ENCODE data around the gene ITPR1. TPM values are rescaled to one million over a fixed set of nuclear protein-coding genes. Genes with fewer than 3 reads are reported as not detected.

Gene ITPR1
- total and polyA plus RNA-seq, 2 of the 4 experiments (the other 2 are of a cell fraction) = 1.8 to 5.7 TPM

DNA sequence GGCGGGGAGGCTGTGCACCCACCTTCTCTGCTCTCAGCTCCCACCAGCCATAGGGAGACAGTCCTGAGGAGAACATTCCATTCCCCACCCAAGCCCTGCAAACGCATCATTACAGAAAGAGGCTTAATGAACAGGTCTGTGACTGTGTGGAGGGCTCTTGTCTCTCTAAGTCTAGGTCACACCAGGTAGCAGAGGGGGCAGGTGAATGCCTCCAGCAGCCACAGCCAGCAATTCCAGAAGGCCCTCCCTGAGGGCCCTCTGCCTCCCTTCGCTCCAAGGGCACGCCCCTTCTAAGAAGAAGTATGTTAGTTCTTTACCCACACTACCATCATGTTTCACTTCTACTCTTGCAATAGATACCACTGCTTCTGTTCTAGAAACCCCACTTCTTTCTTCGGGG, 268.6 kb downstream of the ITPR1 start:
- Histone ChIP-seq H3K14ac (replicated peaks; ENCODE audit: low read depth, low read length) (no peak overlapping the region), H3K56ac (ENCODE audit: extremely low read depth, insufficient read depth, low read length) (no peak overlapping the region), H4K8ac (ENCODE audit: low read depth in 2 of 2, low read length in 2 of 2) (no peak overlapping the region), H3K9ac (ENCODE audit: low read depth, low read length) (no peak overlapping the region), H2AK9ac (replicated peaks; ENCODE audit: low read depth, low read length, poor library complexity) (no peak overlapping the region), H2AFZ (replicated peaks; ENCODE audit: low read length, poor library complexity) (no peak overlapping the region), H4K5ac (ENCODE audit: low read depth, low read length) (no peak overlapping the region), H2BK15ac (ENCODE audit: low read depth, low read length) (no peak overlapping the region), H3K18ac (ENCODE audit: low read depth, low read length) (no peak overlapping the region), H3K79me1 (ENCODE audit: low read depth in 1 of 2, low read length in 2 of 2) (no peaks in the 10 kb centered on the region), H3K4ac (ENCODE audit: low read depth, low read length) (no peak overlapping the region), H3K9me1 (ENCODE audit: insufficient read depth, low read length) (no peaks in the 10 kb centered on the region), H3K4me1 (ENCODE audit: control insufficient read depth, insufficient read depth, low read length) (no peaks in the 10 kb centered on the region), H2BK120ac (ENCODE audit: low read depth, low read length) (no peak overlapping the region), H3K23ac (ENCODE audit: low read depth, low read length) (no peak overlapping the region), H3K9me3 (ENCODE audit: control insufficient read depth, insufficient read depth, low read length) (peaks cover 10% of the 10 kb centered on the region), H2AK5ac (ENCODE audit: low read depth, low read length) (no peak overlapping the region), H3K4me3 (ENCODE audit: insufficient read depth, low read depth, low read length) (no peak overlapping the region), H2BK20ac (ENCODE audit: low read depth, low read length) (no peak overlapping the region), H2BK5ac (ENCODE audit: low read depth, low read length, poor library complexity, severe bottlenecking) (no peak overlapping the region), H3K4me2 (ENCODE audit: low read depth, low read length) (no peak overlapping the region), H3K36me3 (ENCODE audit: control insufficient read depth, insufficient read depth, low read length) (no peaks in the 10 kb centered on the region), H3K27ac (ENCODE audit: insufficient read depth, low read length) (no peak overlapping the region), H3K27me3 (ENCODE audit: control insufficient read depth, insufficient read depth, low read length) (peaks cover 6% of the 10 kb centered on the region; the same call in 1 of the 2 replicates), H4K91ac (ENCODE audit: insufficient read depth, low read depth, low read length) (no peak overlapping the region), H4K20me1 (ENCODE audit: insufficient read depth, low read length) (no peaks in the 10 kb centered on the region)
- DNase-seq (no peak), ATAC-seq (ENCODE audit: low read depth) (no peak)
- CTCF ChIA-PET = no interaction called here
- TF ChIP-seq, protein P1, sequence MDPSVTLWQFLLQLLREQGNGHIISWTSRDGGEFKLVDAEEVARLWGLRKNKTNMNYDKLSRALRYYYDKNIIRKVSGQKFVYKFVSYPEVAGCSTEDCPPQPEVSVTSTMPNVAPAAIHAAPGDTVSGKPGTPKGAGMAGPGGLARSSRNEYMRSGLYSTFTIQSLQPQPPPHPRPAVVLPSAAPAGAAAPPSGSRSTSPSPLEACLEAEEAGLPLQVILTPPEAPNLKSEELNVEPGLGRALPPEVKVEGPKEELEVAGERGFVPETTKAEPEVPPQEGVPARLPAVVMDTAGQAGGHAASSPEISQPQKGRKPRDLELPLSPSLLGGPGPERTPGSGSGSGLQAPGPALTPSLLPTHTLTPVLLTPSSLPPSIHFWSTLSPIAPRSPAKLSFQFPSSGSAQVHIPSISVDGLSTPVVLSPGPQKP (IDR thresholded peaks at IDR 0.05; ENCODE audit: borderline replicate concordance, low read depth, low read length) = no peak
- TF ChIP-seq MXI1 (IDR thresholded peaks at IDR 0.05; ENCODE audit: borderline replicate concordance, low read depth, low read length) (no peak), MAFK (IDR thresholded peaks at IDR 0.05; ENCODE audit: low read depth, low read length) (no peak), MAZ (IDR thresholded peaks at IDR 0.05; ENCODE audit: borderline replicate concordance, low read depth, low read length) (no peak), FOS (IDR thresholded peaks at IDR 0.05; ENCODE audit: low read depth, low read length) (no peak), CEBPB (IDR thresholded peaks at IDR 0.05; ENCODE audit: low read depth, low read length) (no peak), CHD1 (IDR thresholded peaks at IDR 0.05; ENCODE audit: low read depth, low read length) (no peak), RCOR1 (IDR thresholded peaks at IDR 0.05; ENCODE audit: insufficient replicate concordance, low read length) (no peak), NFE2L2 (IDR thresholded peaks at IDR 0.05; ENCODE audit: low read depth, low read length) (no peak), BHLHE40 (IDR thresholded peaks at IDR 0.05; ENCODE audit: low read depth, low read length) (no peak), RAD21 (IDR thresholded peaks at IDR 0.05; ENCODE audit: low read length) (no peak), RFX5 (IDR thresholded peaks at IDR 0.05; ENCODE audit: low read depth, low read length) (no peak), POLR2A (IDR thresholded peaks at IDR 0.05; ENCODE audit: low read depth, low read length) (no peak), SMC3 (IDR thresholded peaks at IDR 0.05; ENCODE audit: low read depth, low read length) (no peak)
- TF ChIP-seq, protein P2, sequence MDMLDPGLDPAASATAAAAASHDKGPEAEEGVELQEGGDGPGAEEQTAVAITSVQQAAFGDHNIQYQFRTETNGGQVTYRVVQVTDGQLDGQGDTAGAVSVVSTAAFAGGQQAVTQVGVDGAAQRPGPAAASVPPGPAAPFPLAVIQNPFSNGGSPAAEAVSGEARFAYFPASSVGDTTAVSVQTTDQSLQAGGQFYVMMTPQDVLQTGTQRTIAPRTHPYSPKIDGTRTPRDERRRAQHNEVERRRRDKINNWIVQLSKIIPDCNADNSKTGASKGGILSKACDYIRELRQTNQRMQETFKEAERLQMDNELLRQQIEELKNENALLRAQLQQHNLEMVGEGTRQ (IDR thresholded peaks at IDR 0.05; ENCODE audit: low read depth, low read length) = no peak
- TF ChIP-seq, protein P3, sequence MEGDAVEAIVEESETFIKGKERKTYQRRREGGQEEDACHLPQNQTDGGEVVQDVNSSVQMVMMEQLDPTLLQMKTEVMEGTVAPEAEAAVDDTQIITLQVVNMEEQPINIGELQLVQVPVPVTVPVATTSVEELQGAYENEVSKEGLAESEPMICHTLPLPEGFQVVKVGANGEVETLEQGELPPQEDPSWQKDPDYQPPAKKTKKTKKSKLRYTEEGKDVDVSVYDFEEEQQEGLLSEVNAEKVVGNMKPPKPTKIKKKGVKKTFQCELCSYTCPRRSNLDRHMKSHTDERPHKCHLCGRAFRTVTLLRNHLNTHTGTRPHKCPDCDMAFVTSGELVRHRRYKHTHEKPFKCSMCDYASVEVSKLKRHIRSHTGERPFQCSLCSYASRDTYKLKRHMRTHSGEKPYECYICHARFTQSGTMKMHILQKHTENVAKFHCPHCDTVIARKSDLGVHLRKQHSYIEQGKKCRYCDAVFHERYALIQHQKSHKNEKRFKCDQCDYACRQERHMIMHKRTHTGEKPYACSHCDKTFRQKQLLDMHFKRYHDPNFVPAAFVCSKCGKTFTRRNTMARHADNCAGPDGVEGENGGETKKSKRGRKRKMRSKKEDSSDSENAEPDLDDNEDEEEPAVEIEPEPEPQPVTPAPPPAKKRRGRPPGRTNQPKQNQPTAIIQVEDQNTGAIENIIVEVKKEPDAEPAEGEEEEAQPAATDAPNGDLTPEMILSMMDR (conservative IDR thresholded peaks at IDR 0.05; ENCODE audit: low read depth, low read length) = no peak
- WGBS, 2 experiments (ENCODE audit: extremely low coverage in 2 of 2, insufficient read length in 1 of 2) = 100% methylated on average over 1 of the region's 5 CpGs; no CpG with 5 or more reads in 1 of the 2 experiments
- dilution Hi-C loops (cut with HindIII; ENCODE audit: low sequenced_read_pairs, unreplicated experiment) (no loop called here), in situ Hi-C loops (cut with MboI; ENCODE audit: low sequenced_read_pairs) (no loop called here), intact Hi-C loops (cut with micrococcal nuclease) (no loop called here)
- POLR2A ChIA-PET (ENCODE audit: unreplicated experiment) = no interaction called here
- BruUV-seq (replicated peaks) = no TSS peak
